Cardiac fibroblast (primary cell): ENCODE data around the gene JUNB.
"Not testable (repeated sequence)": the region's sequence is repeated elsewhere in the genome, so short reads cannot be mapped to it uniquely, and the experiment has no call there.

Experiments
- DNase-seq, 2 donors: peaks; one replicate each; pipeline versions ENCODE4 v3.0.0 to v3.0.0-alpha.2; 2010; ENCODE audit warnings: low read depth in 2 of 2
- H3K4me3 ChIP-seq, 2 donors: replicated peaks in 1 of 2; 1 replicate in 1 of 2; 2 replicates in 1 of 2; pipeline ENCODE4 v1.5.1; 2011; ENCODE audit warnings: low read depth in 2 of 2, low read length in 2 of 2, mild to moderate bottlenecking in 2 of 2, moderate library complexity in 1 of 2
- CTCF ChIP-seq: IDR thresholded peaks from one replicate; pipeline ENCODE4 v1.5.1; 2011; ENCODE audit warnings: low read depth, mild to moderate bottlenecking, low read length, inconsistent platforms

JUNB gene

GRCh38 chr19:12806242-12807081, 15.2 kb downstream of the JUNB start, which contains the start of gene RNASEH2A:
Gene RNASEH2A, plus strand, starts transcription at chr19:12806584. Its CDS starts 90 bp downstream, at chr19:12806674.
- TF ChIP-seq CTCF = no peak
- peak within 1 kb of the TSS; percentile 83 for H3K4me3 ChIP-seq
- peak; percentile 92 to 95 for DNase-seq

DNA sequence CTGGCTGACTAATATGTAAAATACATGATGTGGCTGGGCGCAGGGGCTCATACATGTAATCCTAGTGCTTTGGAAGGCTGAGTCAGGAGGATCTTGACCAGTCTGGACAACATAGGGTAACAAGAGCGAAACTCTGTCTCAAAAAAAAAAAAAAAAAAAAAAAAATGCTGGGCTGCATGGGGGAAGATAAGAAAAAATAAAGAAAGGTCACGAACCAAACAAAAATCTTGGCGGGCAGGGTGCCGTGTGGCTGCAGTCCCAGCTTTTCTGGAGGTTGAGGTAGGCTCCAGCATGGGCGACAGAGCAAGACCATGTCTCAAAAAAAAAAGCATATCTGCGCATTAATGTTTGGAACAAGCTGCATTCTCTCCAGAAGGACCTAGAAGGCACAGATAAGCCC, 23.8 kb downstream of the JUNB start:
- DNase-seq = no peak
- TF ChIP-seq CTCF = no peak
- H3K4me3 ChIP-seq = no peak overlapping the region

DNA sequence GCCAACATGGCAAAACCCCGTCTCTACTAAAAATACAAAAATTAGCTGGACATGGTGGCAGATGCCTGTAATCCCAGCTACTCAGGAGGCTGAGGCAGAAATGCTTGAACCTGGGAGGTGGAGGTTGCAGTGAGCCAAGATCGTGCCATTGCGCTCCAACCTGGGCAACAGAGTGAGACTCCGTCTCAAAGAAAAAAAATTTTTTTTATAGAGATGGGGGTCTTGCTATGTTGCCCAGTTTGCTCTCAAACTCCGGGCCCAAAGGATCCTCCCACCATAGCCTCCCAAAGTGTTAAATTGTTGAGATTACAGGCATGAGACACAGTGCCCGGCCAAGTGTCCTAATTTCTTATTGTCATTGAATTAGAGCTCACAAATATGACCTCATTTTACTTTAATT, 25.9 kb downstream of the JUNB start:
- H3K4me3 ChIP-seq, DNase-seq: not testable (repeated sequence)

- not testable (repeated sequence) for DNase-seq, H3K4me3 ChIP-seq
These were observed 26.5 kb downstream of the JUNB start for GRCh38 chr19:12817810-12818209.

GRCh38 chr19:12821761-12822160, 30.5 kb downstream of the JUNB start:
- peak in 1 of 2 donors; percentile 33 for DNase-seq
- no peak for TF ChIP-seq CTCF
- H3K4me3 ChIP-seq = no peak overlapping the region

DNA sequence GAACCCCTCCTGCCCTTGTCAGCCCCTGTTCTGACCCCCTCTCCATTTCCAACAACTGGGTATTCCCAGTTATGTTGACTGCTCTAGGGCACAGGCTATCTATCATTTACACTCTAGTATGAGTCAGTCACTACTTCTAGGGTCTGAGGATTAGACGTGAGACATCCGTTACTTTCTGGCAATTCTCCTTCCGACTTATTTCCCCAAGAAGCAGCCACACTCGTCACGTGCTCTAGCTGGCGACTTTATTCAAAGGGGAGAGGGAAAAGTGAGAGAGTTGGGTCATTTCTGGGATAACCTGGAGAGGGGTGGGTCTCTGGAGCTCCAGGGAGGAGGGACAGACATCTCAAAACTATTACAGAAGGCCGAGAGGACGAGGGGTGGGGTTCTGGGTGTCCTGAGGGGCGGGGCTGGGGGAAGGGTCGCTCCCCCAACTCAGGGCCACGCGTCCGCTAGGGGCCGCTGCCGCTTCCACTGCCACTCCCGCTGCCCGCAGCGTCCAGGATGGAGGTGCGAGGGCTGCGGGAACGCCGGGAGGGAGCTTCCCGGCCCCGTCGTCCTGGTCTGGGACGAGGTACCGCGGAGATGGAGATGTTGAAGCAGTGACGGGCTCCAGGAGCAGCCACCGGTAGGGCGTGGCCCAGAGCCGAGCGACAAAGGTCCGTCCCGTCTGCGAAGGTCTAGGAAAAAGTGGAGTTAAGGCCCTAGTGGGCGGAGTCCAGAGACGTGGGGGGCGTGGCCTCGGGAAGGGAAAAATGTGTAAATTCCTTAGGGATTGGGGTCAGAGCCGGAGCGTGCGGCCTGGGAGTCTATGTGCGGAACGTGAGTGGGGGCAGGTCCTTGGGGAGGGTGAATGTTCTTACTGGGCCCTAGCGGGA, 34.2 kb downstream of the JUNB start:
- peak; percentile 39 for TF ChIP-seq CTCF
- DNase-seq = peak; percentile 52 to 54
- no peak overlapping the region for H3K4me3 ChIP-seq

DNA sequence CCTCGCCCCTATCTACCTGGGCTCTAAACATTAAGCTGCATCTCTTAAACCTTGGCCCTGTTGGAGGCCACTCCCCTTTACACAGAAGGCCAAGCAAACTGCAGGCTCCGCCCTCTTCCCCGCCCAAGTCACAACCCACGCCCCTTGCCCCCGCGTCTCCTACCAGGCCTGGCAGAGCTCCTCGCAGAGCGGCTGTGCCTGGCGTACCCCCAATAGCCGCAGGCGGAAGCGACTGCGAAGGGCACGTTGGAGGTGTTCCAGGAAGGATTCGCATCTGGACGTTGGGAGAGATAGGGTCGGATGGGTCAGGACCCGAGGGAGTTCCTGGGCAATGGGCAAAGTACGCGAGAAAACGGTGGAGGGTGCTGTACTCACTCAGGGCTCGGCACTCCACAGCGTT, 37.2 kb downstream of the JUNB start:
- no peak overlapping the region for H3K4me3 ChIP-seq
- TF ChIP-seq CTCF = no peak
- peak in 1 of 2 donors; percentile 57 for DNase-seq
